Mucosa of descending colon (tissue), 3 donors: Measurements from ENCODE around the gene RIN3. TPM values are rescaled to one million over a fixed set of nuclear protein-coding genes. Genes with fewer than 3 reads are reported as not detected.

Experiments used
- ATAC-seq: fragments of 200-7000 bp; cut with Tn5 transposase; one replicate; pipeline ENCODE4 v1.9.1; 2020; ENCODE audit warnings: mild to moderate bottlenecking, moderate library complexity
- DNase-seq, 3 donors: peaks; one replicate each; pipeline ENCODE4 v3.0.0-alpha.2; 2020
- H3K36me3 ChIP-seq: fragments of 200-600 bp; one replicate; pipeline ENCODE4 v1.8.0; 2021; ENCODE audit warnings: low read depth, mild to moderate bottlenecking
- H3K4me1 ChIP-seq: fragments of 200-600 bp; one replicate; pipeline ENCODE4 v1.8.0; 2021; ENCODE audit warnings: low read depth, mild to moderate bottlenecking
- H3K4me3 ChIP-seq: fragments of 200-600 bp; one replicate; pipeline ENCODE4 v1.8.0; 2021; ENCODE audit warnings: mild to moderate bottlenecking
- H3K9me3 ChIP-seq: fragments of 200-600 bp; one replicate; pipeline ENCODE4 v1.8.0; 2021; ENCODE audit warnings: mild to moderate bottlenecking
- CTCF ChIP-seq: fragments of 200-600 bp; IDR thresholded peaks from one replicate; pipeline ENCODE4 v1.8.0; 2022; ENCODE audit warnings: antibody characterized with exemption, mild to moderate bottlenecking
- intact Hi-C, 2 donors: fragments of 100-400 bp; cut with DNase I in 1 of 2; cut with micrococcal nuclease in 1 of 2; formaldehyde crosslinking; loops; one replicate each; pipeline versions ENCODE4 v1.11.0 to v1.11.1; 2022; cut with DNase I, micrococcal nuclease
- total RNA-seq, 3 donors: library from RNA; stranded (reverse); fragmentation: NEBNext Ultra II Directional in 2 of 3; extraction: Animal tissue kit (Norgen Biotek cat#: 25700) in 2 of 3; gene quantifications; one replicate each; pipeline versions ENCODE4 v1.2.1 to v1.2.4, GENCODE V29; 2021 to 2023
- donor health status: DM: no; HTN: no; CAD: no; lungs with moderate emphysema.
- donor health status: DM: no; HTN: no; CAD: no.
- donor health status: DM: no; HTN: yes; CAD: no.

RIN3 gene
- total RNA-seq, 3 donors from 2014 or later = 26.2 to 51.0 (median 32.9) TPM

GRCh38 chr14:92575061-92575747 is 61.6 kb downstream of the RIN3 start:
- Histone ChIP-seq H3K4me3 (no peak overlapping the region), H3K9me3 (no peaks in the 10 kb centered on the region), H3K4me1 (peaks cover 25% of the 10 kb centered on the region), H3K36me3 (no peaks in the 10 kb centered on the region)
- DNase-seq = no peak
- no peak for ATAC-seq
- TF ChIP-seq CTCF = no peak
- intact Hi-C loops = no loop called here

GRCh38 chr14:92575748-92576303 is 62.2 kb downstream of the RIN3 start:
- ATAC-seq (no peak), DNase-seq (no peak)
- Histone ChIP-seq H3K4me3 (no peak overlapping the region), H3K36me3 (no peaks in the 10 kb centered on the region), H3K9me3 (no peaks in the 10 kb centered on the region), H3K4me1 (peaks cover 19% of the 10 kb centered on the region)
- intact Hi-C loops = no loop called here
- TF ChIP-seq CTCF = no peak

DNA sequence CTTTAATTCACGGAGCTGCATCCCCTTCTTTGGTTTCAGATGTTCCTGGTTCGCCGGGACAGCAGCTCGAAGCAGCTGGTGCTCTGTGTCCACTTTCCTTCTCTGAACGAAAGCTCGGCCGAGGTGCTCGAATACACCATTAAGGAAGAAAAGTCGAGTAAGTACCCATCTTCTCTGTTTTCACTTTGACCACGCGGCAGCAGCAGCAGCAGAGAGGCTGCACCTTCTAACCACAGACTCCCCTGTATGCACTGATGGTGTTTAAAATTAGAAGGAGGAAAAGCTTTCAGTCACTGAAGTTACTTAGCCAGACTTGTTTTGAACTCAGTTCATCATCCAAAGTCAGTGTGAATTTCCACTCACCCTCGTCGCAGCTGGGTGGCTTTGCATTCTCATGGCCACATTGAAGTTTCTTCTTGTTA is 63.8 kb downstream of the RIN3 start:
- Histone ChIP-seq H3K36me3 (no peaks in the 10 kb centered on the region), H3K9me3 (no peaks in the 10 kb centered on the region), H3K4me1 (peaks cover 12% of the 10 kb centered on the region), H3K4me3 (no peak overlapping the region)
- ATAC-seq = peak; percentile 39
- intact Hi-C loops = no loop called here
- no peak for DNase-seq
- no peak for TF ChIP-seq CTCF

DNA sequence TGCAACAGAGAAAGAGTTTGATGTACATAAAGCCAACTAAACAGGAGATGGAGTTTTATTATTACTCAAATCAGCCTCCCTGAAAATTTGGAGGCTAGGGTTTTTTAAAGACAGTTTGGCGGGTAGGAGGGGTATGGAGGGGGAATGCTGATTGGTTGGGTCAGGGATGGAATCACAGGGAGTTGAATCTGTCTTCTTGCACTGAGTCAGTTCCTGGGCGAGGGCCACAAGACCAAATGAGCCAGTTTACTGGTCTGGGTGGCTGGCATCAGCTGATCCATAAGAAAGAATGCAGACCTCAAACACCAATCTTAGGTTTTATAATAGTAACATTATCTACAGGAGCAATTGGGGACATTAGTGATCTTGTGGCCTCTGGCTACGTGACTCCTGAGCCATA is 64.9 kb downstream of the RIN3 start:
- H3K4me1 ChIP-seq = peaks cover 11% of the 10 kb centered on the region
- intact Hi-C loops = no loop called here
- TF ChIP-seq CTCF = no peak
- DNase-seq (no peak), ATAC-seq (no peak)
- no peak overlapping the region for H3K4me3 ChIP-seq
- no peaks in the 10 kb centered on the region for H3K9me3 ChIP-seq
- H3K36me3 ChIP-seq = no peaks in the 10 kb centered on the region

- intact Hi-C loops = no loop called here
- DNase-seq (no peak), ATAC-seq (no peak)
- H3K9me3 ChIP-seq = no peaks in the 10 kb centered on the region
- H3K4me3 ChIP-seq = no peak overlapping the region
- TF ChIP-seq CTCF = no peak
- peaks cover 2% of the 10 kb centered on the region for H3K4me1 ChIP-seq
- no peaks in the 10 kb centered on the region for H3K36me3 ChIP-seq
Observed at GRCh38 chr14:92579244-92579936, 65.8 kb downstream of the RIN3 start.
